GM19023 (cell line): Measurements from ENCODE around the gene ZNF423.

ENCODE experiments used
- ATAC-seq: cut with Tn5 transposase; IDR thresholded peaks from one replicate; pipeline ENCODE4 v1.9.1; 2021; ENCODE audit warnings: mild to moderate bottlenecking, moderate library complexity; ENCODE audit not compliant: unreplicated experiment

The ZNF423 gene

GRCh38 chr16:49543631-49543946 is 312.3 kb downstream of the ZNF423 start:
- no peak for ATAC-seq

DNA sequence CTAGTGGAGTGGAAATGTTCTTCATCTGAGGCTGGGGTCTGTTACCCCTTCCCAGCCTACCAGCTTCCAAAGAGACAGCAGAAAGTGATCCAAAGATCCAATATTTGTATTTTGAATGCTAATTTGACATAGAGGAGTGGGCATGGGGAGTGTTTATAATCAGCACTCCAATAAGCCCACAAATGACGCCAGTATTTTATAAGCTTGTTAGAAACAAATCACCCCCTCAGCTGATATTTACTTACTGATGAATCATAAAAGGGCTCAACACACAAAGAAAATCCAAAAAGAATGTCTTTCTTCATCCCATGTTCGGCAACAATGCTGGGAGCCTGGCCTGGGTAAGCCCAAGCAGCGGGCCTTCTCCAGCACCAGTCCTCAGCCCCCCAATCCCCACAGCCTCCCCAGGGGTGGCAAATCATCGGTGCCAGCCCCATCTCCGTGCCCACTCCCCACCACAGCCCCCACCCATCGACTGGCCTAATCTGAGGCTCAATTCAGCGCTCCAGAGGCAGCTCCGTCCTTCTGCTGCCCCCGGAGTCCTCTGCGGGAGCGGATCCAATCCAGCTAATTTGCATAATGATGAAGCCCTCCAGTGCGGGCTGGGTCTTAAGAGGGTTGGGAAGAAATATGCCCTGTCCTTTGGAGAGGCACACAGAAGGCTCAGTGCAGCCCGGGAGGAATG is 312.8 kb downstream of the ZNF423 start:
- no peak for ATAC-seq

DNA sequence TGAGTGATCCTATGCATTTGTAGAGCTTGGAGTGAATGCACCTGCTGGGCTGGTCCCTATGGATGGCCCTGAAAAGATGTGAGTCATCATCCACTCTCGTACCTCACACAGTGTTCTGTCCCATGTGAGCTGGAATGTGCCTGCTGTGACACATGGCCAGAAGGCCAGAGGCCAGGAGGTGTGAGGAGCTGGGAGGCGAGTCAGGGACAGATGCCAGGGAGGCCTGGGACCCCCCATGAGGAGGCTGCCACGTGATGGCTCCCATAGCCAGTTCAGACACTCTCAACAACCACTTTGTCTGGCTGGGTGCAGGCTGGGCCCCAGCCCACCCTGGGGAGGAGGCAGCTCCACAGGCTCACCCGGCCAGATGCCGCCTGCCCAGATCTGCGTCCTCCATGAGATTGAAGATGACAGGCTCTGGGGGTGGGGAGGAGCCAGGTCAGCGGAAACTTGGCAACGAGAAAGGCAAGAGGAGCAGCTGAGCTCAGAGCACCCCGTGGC is 313.5 kb downstream of the ZNF423 start:
- ATAC-seq: no peak

- no peak for ATAC-seq
These were observed 315.1 kb downstream of the ZNF423 start for GRCh38 chr16:49540836-49541235.

- ATAC-seq: no peak
These were observed 316.2 kb downstream of the ZNF423 start for GRCh38 chr16:49539758-49540157.

DNA sequence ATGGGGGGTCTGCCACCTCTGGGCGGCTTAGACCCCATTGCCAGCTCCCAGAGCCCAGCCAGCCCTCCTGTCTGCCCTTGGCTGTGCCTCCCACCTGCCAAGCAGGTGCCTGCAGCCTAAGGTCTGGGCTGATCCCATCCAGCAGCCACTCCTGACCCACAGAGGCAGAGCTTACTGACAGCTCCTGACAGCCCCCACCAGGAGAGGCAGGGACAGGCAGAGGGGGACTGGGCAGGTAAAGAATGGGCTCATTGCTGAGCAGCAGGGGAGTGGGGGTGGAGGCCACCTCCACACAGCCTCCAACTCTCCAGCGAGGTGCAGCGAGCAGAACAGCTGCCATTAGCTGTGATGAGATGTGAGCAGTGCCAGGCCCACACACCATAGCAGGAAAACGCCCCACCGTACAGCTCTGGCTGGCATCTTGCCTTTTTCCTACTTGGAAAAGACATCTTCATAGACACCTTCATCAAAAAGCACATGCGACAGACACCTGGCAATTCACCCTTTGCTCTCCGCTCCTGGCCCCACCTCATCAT is 317.9 kb downstream of the ZNF423 start:
- no peak for ATAC-seq

DNA sequence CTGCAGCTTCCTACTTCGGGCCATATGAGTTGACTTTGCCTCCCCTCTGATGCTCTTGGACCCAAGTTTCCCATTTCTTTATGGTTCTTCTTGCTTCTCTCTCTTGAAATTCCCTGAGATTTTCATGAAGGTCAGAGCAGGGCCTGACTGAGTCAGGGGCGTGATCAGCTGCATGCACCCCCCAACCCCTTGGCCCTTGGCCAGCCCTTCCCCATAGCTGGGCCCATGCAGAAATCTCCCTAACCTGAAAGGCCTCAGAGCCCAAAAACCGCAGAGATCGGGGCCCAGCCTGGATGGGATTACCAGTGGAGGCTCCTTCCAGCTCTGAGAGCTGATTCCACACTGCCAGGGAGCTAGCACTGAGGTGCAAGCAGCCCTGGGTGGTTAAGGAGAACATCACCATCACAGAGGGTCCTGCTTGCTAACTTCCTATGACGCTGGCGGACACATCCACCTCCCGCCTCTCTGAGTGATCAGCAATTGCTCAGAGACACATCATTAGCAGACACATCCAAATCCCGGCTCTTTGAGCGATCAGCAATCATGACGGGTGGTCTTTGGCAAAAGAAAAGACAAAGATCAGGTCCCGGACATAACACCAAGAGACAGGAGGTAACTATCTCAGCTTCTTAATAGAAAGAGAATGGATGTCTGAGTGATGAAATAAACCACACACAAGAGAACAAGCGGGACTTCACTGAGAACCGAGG is 320.9 kb downstream of the ZNF423 start:
- no peak for ATAC-seq

- no peak for ATAC-seq
These were observed 322.5 kb downstream of the ZNF423 start for GRCh38 chr16:49533422-49533821.

- ATAC-seq: no peak
These were observed 323.0 kb downstream of the ZNF423 start for GRCh38 chr16:49532873-49533272.

DNA sequence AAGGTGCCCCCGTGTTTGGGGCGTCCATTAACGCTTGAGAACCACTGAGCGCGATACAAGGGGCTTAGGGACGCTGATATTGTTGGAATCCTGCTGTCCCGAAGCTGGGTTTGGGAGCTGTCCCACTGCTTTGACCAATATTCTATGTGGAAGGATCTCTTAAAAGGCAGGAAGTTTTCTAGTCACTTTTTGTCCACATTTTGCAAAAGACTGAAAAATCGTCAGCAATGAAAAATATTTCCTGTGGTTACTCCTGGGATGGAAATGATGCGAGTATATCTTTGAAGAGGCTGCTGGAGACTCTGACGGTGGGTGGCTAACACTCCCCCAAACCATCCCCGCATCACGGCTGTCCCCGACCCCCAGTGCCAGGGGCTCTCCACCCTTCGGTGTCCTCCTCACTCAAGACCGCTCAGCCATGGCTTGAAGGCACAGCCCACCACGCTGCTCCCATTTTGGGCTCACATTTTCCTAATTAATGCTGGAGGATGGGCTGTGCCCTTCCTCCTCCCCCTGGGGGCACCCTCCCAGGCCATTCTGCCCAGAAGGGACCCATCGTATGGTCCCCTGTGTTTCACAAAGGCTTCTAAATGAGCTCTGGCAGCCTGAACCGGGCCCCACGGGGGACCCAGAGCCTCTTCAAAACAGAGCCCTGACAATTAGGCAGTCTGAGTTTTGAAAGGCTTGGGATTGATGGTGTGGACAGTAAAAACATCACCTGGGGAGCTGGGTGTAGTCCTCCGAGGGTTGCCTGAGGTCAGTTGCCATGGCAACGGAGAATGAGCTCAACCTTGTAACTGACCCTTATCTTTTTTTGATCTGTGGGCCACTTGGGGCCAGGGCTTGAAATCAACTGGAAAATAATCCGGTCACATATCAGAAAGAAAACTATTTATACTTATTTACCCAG is 323.7 kb downstream of the ZNF423 start:
- no peak for ATAC-seq

DNA sequence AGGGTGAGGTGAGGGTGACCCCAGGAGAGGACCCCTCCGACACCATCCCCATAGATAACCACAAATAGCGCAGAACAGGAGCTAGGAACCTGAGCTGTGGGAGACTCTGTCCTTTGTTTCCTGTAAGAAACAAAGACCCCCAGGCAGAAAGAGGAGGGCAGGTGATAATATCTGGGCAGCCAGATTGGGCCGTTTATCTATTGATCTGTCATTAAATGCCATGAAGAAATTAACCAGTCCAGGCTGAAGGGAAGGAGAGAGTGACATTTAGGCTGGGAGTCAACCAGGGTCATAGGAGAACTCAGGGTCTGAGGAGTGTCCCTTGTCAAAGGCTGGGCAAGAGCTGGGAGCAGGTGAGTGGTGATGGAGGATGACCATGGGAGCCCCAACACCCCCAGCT is 324.5 kb downstream of the ZNF423 start:
- no peak for ATAC-seq

DNA sequence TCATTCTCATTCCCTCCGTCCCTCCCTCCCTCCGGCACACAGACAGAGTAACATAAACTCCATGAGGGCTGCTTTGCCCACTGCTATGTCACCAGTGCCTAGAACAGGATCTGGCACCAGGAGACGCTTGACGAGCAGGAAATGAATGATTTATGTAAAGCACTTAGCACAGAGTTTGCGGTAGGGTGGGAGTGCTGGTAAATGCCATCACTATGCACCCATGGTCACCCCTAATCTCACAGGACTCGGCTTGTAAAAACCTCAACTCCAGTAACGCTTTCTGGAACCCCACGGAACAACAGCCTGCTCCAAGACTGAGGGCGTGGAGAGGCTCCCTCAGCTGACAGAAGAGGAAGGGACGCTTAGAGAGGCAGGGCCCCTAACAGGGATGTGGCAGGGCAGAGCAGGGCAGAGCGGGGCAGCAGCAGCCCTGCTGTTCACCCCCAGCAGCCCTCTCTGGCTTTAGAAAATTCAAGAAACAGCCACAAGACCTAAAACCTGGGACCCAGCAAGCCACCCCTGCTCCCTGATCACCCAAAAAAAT is 325.4 kb downstream of the ZNF423 start:
- no peak for ATAC-seq

DNA sequence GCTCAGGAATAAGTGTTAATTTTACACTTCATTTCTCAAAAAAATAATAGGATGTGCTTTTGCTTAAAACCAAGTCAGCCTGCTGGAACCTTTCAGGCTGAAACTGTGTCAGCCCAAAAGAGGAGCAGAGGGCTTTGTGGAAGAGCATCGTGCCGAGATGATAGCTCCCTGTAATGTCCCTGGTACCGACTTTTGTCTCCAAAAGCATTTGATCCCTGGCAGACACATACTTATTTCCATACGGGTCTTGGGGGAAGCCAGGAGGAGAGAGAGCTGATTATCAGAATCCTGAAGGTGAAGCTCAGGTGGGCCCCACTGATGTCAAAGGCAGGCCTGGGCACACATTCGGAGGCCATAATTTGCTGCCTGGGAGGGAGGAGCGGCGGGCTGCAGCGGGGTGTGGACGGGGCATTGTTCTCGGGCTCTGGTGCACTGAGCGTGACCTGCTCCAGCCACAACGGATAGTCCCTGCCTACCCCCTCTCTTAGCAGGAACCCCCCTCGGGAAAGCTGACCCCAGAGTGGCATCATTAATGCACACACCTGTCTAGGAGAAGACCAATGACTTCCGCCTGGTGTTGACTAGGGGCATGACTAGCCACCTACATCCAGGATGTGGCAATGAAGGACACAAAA is 326.4 kb downstream of the ZNF423 start:
- ATAC-seq: no peak

DNA sequence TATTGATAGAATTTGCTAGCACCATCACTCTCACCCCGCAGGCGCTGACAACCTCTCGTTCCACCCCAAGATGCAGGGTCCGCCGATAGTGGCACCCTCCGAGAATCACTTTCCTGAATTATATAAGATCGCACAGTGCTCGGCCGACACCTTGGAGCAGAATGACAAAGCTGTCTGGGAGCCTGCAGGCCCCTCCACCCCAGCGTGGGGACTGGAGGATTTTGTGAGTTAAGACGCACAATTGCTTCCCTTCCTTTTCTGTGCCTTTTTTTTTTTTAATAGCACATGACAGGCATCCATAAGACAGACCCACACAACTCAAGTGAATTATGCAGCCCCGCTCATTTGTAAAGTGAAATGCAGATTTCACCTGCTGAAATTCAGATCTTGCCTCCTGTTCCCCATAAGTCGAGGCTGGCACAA is 327.0 kb downstream of the ZNF423 start:
- no peak for ATAC-seq

DNA sequence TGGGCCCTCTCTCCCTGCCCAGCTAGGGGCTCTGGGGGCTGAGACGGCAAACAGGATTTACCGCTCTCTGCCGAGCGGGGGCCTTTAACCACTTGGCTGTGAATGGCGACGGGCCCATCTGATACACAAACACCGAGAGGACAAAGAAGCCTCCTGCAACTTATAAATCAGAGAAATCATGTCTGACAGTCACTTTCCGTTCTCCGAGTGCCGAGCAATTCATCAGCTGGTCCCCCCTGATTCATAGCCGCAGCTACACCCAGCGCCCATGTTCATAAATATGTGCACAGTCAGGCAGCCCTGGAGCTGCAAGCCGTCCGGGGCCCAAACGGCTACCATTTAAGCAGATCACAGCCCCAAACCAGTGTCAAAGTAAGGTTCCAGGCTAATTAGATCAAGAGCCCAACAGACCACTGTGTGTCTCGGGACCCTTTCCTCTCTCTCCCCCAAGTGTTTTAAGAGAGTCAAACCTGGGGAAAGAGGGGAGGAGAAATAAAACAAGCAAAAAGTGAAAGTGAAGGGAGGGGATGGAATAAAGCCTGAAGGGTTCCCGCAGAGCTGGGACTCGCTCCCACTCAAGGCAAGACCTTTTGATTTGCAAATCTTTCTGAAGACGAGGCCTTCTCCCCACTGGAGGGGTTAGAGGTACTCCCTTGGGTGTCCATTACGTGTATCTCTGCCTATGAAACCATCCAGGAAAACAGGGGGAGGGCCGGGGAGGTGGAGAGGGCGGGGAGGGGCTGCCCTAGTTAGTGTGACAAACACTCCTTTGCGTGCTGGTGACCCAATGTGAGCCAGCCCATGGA is 327.6 kb downstream of the ZNF423 start:
- ATAC-seq: no peak

GRCh38 chr16:49527611-49528010 is 328.3 kb downstream of the ZNF423 start:
- ATAC-seq: no peak

GRCh38 chr16:49526860-49527365 is 329.0 kb downstream of the ZNF423 start:
- ATAC-seq: no peak

GRCh38 chr16:49524947-49525315 is 331.0 kb downstream of the ZNF423 start:
- ATAC-seq: no peak

GRCh38 chr16:49524216-49524946 is 331.5 kb downstream of the ZNF423 start:
- ATAC-seq: no peak
